Right lobe of liver (tissue), 6 donors: Measurements from ENCODE around the gene UGT1A3. TPM values are rescaled to one million over a fixed set of nuclear protein-coding genes. Genes with fewer than 3 reads are reported as not detected.

ENCODE experiments used
- ATAC-seq, 4 donors: fragments of 200-7000 bp; cut with Tn5 transposase; one replicate each; pipeline ENCODE4 v1.9.1; 2020; ENCODE audit warnings: mild to moderate bottlenecking in 4 of 4, moderate library complexity in 4 of 4
- DNase-seq, 3 donors: peaks; one replicate each; pipeline ENCODE4 v3.0.0-alpha.2; 2020
- H3K27ac ChIP-seq, 3 donors: fragments of 200-600 bp; one replicate each; pipeline ENCODE4 v1.8.0; 2022
- H3K27me3 ChIP-seq, 2 donors: fragments of 200-600 bp; one replicate each; pipeline ENCODE4 v1.8.0; 2022
- H3K36me3 ChIP-seq, 4 donors: fragments of 200-600 bp; sonication (generic) in 1 of 4; one replicate each; pipeline versions ENCODE4 v1.5.1 to v1.8.0; 2017 to 2022; ENCODE audit warnings: control low read depth in 1 of 4
- H3K4me1 ChIP-seq, 4 donors: fragments of 200-600 bp; sonication (generic) in 1 of 4; one replicate each; pipeline versions ENCODE4 v1.5.1 to v1.8.0; 2017 to 2022; ENCODE audit warnings: control low read depth in 1 of 4
- H3K4me3 ChIP-seq, 3 donors: fragments of 200-600 bp; one replicate each; pipeline ENCODE4 v1.8.0; 2022
- H3K9me3 ChIP-seq, 4 donors: fragments of 200-600 bp; sonication (generic) in 1 of 4; one replicate each; pipeline versions ENCODE4 v1.5.1 to v1.8.0; 2017 to 2022; ENCODE audit warnings: control low read depth in 1 of 4
- POLR2A ChIP-seq: fragments of 450-650 bp; IDR thresholded peaks from one replicate; pipeline ENCODE4 v1.6.1; 2017; ENCODE audit warnings: antibody characterized with exemption, mild to moderate bottlenecking
- WGBS: methylation state at CpG from one replicate; pipeline ENCODE4 v1.1.6; 2018; ENCODE audit warnings: low coverage, low lambda C conversion rate; ENCODE audit not compliant: insufficient coverage; ENCODE audit errors: missing lambda C conversion rate; 5-methylcytosine and 5-hydroxymethylcytosine counted together
- intact Hi-C, 2 donors: fragments of 100-400 bp; cut with DNase I; formaldehyde crosslinking; loops; one replicate each; pipeline versions ENCODE4 v1.11.2 to v1.14.1; 2022
- total RNA-seq, 6 experiments: library from RNA; depleted of rRNA in 2 of 6; stranded (reverse); fragments of >200 nt in 2 of 6; fragmentation: NEBNext Ultra II Directional in 3 of 6; extraction: Animal tissue kit (Norgen Biotek cat#: 25700) in 3 of 6; gene quantifications; one replicate each; pipeline versions ENCODE4 v1.1.0 to v1.2.4, GENCODE V29; 2016 to 2023
- TF ChIP-seq, protein P1 (sequence below), 4 donors: fragments of 200-600 bp in 3 of 4; fragments of 450-650 bp in 1 of 4; IDR thresholded peaks; one replicate each; pipeline versions ENCODE4 v1.5.1 to v1.8.0; 2016 to 2022; ENCODE audit warnings: antibody characterized with exemption in 4 of 4, mild to moderate bottlenecking in 2 of 4
- donor health status: DM: no; HTN: yes; CAD: no.
- donor health status: DM: no; HTN: no; CAD: no.
- donor health status: DM: no; HTN: no; CAD: no.
- donor health status: DM: no; HTN: yes; CAD: no.
- donor health status: DM: no; HTN: yes; CAD: no.

The UGT1A3 gene
- total RNA-seq, 6 experiments from 2014 or later = 12.9 to 125 (median 22.0) TPM

DNA sequence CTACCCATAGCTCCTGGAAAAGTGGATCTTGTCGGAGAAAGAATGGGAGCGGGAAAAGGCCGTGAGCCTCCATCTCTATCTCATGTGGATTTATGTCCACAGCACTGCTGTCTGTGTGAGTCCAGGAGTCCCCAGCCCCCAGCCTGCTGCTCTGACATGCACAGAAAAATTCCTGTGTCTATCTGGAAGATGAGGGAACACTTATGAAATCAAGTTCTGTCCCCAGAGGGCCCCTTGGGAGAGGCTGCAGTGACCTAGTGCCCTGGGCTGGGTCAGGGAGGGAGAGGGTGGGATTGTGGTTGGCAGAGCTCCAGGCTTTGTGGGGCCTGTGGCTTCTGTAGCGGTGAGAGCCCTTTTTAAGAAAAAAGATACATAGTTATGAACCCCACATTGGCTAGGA is 87.9 kb downstream of the UGT1A3 start:
- Histone ChIP-seq H3K4me1 (peaks cover 0 to 15% (median 1%) of the 10 kb centered on the region in 4 donors), H3K27me3 (no peaks in the 10 kb centered on the region), H3K9me3 (no peaks in the 10 kb centered on the region), H3K27ac (no peak overlapping the region), H3K4me3 (no peak overlapping the region), H3K36me3 (no peaks in the 10 kb centered on the region)
- TF ChIP-seq POLR2A = no peak
- TF ChIP-seq, protein P1, sequence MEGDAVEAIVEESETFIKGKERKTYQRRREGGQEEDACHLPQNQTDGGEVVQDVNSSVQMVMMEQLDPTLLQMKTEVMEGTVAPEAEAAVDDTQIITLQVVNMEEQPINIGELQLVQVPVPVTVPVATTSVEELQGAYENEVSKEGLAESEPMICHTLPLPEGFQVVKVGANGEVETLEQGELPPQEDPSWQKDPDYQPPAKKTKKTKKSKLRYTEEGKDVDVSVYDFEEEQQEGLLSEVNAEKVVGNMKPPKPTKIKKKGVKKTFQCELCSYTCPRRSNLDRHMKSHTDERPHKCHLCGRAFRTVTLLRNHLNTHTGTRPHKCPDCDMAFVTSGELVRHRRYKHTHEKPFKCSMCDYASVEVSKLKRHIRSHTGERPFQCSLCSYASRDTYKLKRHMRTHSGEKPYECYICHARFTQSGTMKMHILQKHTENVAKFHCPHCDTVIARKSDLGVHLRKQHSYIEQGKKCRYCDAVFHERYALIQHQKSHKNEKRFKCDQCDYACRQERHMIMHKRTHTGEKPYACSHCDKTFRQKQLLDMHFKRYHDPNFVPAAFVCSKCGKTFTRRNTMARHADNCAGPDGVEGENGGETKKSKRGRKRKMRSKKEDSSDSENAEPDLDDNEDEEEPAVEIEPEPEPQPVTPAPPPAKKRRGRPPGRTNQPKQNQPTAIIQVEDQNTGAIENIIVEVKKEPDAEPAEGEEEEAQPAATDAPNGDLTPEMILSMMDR (IDR thresholded peaks at IDR 0.05) = no peak
- intact Hi-C loops = no loop called here
- WGBS = 100% methylated on average over 4 of the region's 4 CpGs
- peak in 2 of 3 donors; percentile 17 to 33 for DNase-seq
- no peak for ATAC-seq

DNA sequence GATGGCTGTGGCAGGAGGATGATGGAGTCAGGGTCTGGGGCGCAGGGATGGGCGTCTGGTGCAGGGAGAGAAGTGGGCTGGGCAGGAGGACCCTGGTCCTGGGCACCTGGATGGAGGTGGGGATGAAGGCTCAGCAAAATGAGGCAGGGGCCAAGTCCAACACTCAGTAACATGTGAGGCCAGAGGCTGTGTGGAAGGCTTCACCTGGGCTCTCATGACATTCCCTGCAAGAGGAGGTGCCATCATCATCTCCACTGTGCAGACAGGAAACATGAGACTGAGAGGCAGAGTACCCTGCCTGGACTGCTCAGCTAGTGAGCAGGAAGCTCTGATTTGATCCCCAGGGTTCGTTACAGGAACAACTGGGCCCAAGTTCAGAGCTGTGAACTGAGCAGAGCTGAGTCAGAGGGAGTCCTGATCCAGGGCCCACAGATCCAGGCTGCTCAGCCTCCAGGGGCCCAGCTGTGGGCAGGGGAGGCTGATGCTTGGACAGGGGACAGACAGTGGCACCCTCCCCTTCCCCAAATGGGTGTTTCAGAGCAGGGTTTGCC is 88.6 kb downstream of the UGT1A3 start:
- no peak overlapping the region for H3K4me3 ChIP-seq
- no peaks in the 10 kb centered on the region for H3K9me3 ChIP-seq
- intact Hi-C loops = no loop called here
- H3K4me1 ChIP-seq = peaks cover 0 to 21% (median 5%) of the 10 kb centered on the region in 4 donors
- H3K27ac ChIP-seq = peak overlapping the region in 1 of 3 donors; percentile 47
- ATAC-seq (peak in 1 of 4 donors; percentile 17), DNase-seq (peak in 2 of 3 donors; percentile 28 to 39)
- H3K36me3 ChIP-seq = no peaks in the 10 kb centered on the region
- H3K27me3 ChIP-seq = no peaks in the 10 kb centered on the region
- TF ChIP-seq, protein P1 (IDR thresholded peaks at IDR 0.05) = no peak
- no peak for TF ChIP-seq POLR2A
- 88% methylated on average over 2 of the region's 3 CpGs for WGBS

DNA sequence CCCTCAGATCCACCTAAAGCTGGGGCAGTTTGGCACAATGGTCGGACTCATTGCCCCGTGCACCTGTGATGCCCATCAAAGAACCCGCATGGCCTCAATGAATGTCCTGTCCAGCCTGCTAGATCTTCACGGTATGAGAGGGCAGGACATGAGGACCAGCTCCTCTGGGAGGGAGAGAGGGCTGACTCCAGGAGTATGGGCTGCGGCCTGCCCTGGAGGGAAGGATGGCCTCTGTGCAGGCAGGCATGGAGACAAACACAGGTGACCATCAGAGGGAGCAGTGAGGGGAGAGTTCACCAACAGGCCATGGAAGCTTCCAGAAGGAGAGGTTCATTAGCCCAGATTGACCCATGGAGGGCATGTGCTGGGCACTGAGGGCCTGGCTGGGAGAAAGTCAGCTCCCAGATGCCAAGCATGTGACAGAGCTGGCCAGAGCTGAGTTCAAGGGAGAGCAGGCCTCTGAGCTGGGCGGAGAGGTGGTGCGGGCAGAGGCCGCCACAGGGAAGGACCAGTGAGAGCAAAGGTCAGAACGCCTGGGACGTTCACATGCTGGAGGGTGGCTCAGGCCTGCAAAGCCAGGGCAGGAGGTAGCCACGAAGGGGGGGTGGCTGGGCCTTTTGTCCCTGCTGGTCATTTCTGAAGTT is 89.3 kb downstream of the UGT1A3 start:
- H3K27me3 ChIP-seq = no peaks in the 10 kb centered on the region
- no peaks in the 10 kb centered on the region for H3K36me3 ChIP-seq
- TF ChIP-seq, protein P1 (IDR thresholded peaks at IDR 0.05) = no peak
- no peak for TF ChIP-seq POLR2A
- ATAC-seq (peak; percentile 36 to 74 (median 71)), DNase-seq (peak in 2 of 3 donors; percentile 90 to 91)
- peak overlapping the region in 1 of 3 donors; percentile 47 for H3K27ac ChIP-seq
- no peaks in the 10 kb centered on the region for H3K9me3 ChIP-seq
- H3K4me1 ChIP-seq = peaks cover 0 to 28% (median 7%) of the 10 kb centered on the region in 4 donors
- intact Hi-C loops = no loop called here
- no peak overlapping the region for H3K4me3 ChIP-seq
- 28% methylated on average over 6 of the region's 11 CpGs for WGBS

DNA sequence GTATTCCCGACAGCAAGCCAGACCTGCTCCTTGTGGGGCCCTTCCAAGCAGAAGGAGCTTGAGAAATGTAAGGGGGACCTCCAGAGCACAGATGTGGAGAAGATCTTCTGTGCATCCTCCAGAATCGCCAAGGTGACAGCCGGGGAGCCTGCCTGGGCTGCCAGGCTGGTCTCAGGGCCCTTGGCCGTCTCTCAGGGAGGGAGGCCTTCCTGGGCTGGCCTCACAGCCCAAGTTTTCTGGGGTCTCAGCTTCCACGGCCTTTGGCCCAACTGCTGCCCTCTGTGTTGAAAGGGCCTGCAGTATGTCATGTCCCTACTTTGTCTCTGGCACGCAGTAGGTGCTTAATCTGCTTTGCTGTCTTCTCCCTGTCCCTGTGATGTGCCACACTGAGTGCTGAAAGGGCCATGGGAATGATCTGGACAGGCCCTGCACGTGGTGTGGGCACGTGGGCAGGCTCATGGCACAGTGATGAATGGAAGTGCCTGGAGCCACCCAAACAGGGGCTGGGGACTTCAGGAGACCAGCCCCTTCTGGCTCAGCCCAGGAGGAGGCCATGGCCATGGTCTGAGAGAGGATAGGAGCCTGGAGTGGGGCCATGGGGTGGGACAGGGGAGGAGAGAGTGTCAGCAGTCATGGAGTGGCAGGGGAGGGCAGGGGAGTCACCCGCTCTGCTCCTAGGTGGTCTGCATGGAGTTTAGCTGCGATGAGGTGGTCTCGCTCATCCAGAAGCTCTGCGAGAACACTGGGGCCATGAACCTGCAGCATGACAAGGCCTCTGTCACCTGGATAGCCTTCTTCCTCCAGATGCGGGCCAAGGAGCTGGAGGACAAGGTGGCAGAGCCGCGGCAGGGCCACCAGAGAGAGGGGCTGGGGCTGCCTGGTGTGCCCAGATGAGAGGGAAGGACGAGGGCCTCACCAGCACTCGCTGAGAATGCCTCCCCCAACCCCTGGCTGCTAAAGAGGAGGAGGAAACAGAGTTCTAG is 90.1 kb downstream of the UGT1A3 start:
- H3K4me1 ChIP-seq = peaks cover 0 to 34% (median 7%) of the 10 kb centered on the region in 4 donors
- H3K36me3 ChIP-seq = no peaks in the 10 kb centered on the region
- H3K27ac ChIP-seq = peak overlapping the region in 2 of 3 donors; percentile 36 to 47
- no peak for ATAC-seq
- H3K4me3 ChIP-seq = no peak overlapping the region
- WGBS = 66% methylated on average over 4 of the region's 17 CpGs
- intact Hi-C loops = no loop called here
- H3K27me3 ChIP-seq = no peaks in the 10 kb centered on the region
- DNase-seq = peak in 1 of 3 donors; percentile 41
- no peaks in the 10 kb centered on the region for H3K9me3 ChIP-seq
- TF ChIP-seq POLR2A = no peak
- TF ChIP-seq, protein P1 (IDR thresholded peaks at IDR 0.05) = no peak
